ENCODE measurements around the gene GNB2.
A peak's percentile ranks its signal among the peaks of the same experiment; 100 is the strongest.

The GNB2 gene

GRCh38 chr7:100675105-100675451, 1.5 kb downstream of the GNB2 start:
- H3K36me3 ChIP-seq (ENCODE audit: control insufficient read depth, low read length) = peaks cover 44% of the 10 kb centered on the region
- H3K4me2 ChIP-seq (ENCODE audit: low read length) = peak overlapping the region; percentile 67
- H3K4me3 ChIP-seq (ENCODE audit: low read length) = peak overlapping the region; percentile 93
- H4K20me1 ChIP-seq (ENCODE audit: control insufficient read depth, insufficient read depth, low read depth, low read length) = peaks cover 9% of the 10 kb centered on the region; the same call in 1 of the 2 replicates
- H3K27me3 ChIP-seq (ENCODE audit: control insufficient read depth, low read length) = peaks cover 12% of the 10 kb centered on the region
- H3K27ac ChIP-seq (ENCODE audit: low read depth, low read length) = peak overlapping the region; percentile 73
- peaks cover 7% of the 10 kb centered on the region for H3F3A ChIP-seq (ENCODE audit: control insufficient read depth, insufficient read depth)
- H3K79me2 ChIP-seq (ENCODE audit: control insufficient read depth, low read length) = peaks cover 44% of the 10 kb centered on the region
- no peaks in the 10 kb centered on the region for H3K9me2 ChIP-seq (replicated peaks; ENCODE audit: control insufficient read depth, low read length)
- H3K4me1 ChIP-seq (ENCODE audit: control insufficient read depth, low read length) = peaks cover 14% of the 10 kb centered on the region
- TF ChIP-seq EZH2phosphoT487 (IDR thresholded peaks at IDR 0.05; ENCODE audit: borderline replicate concordance, low read length) = no peak
- TF ChIP-seq, protein P1, sequence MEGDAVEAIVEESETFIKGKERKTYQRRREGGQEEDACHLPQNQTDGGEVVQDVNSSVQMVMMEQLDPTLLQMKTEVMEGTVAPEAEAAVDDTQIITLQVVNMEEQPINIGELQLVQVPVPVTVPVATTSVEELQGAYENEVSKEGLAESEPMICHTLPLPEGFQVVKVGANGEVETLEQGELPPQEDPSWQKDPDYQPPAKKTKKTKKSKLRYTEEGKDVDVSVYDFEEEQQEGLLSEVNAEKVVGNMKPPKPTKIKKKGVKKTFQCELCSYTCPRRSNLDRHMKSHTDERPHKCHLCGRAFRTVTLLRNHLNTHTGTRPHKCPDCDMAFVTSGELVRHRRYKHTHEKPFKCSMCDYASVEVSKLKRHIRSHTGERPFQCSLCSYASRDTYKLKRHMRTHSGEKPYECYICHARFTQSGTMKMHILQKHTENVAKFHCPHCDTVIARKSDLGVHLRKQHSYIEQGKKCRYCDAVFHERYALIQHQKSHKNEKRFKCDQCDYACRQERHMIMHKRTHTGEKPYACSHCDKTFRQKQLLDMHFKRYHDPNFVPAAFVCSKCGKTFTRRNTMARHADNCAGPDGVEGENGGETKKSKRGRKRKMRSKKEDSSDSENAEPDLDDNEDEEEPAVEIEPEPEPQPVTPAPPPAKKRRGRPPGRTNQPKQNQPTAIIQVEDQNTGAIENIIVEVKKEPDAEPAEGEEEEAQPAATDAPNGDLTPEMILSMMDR (IDR thresholded peaks at IDR 0.05; ENCODE audit: low read depth, low read length, poor library complexity, severe bottlenecking) = no peak
- H3K9me3 ChIP-seq (ENCODE audit: control insufficient read depth, insufficient read depth, low read length) = no peaks in the 10 kb centered on the region

GRCh38 chr7:100675581-100676350, 2.2 kb downstream of the GNB2 start:
- peaks cover 10% of the 10 kb centered on the region for H3F3A ChIP-seq (ENCODE audit: control insufficient read depth, insufficient read depth)
- peak overlapping the region; percentile 67 for H3K4me2 ChIP-seq (ENCODE audit: low read length)

DNA sequence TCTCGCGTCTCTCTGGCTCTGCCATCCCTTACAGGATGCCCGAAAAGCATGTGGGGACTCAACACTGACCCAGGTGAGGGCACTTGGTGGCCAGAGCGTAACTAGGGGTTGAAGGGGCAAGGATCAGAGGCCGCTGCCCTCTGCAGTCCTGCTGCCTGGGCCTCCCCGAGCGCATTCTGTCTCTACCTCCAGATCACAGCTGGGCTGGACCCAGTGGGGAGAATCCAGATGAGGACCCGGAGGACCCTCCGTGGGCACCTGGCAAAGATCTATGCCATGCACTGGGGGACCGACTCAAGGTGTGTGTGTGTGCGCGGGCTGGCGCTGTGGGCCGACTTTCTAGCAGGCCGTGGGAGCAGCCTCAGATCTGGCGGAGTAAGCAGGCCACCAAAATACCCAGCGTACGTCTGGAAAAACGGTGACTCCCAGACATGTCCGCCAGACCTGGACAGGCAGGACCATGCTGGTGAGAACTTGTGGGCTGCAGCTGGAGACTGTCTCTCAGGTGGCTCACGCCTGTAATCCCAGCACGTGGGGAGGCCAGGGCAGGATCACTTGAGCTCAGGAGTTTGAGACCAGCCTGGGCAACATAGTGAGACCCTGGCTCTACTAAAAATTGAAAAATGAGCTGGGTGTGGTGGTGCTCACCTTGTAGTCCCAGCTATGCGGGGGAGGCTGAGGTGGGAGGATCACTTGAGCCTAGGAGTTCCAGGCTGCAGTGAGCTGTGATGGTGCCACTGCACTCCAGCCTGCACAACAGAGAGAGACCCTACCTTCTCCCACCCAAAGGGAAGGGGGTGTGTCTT, 3.2 kb downstream of the GNB2 start:
- TF ChIP-seq, protein P1 (IDR thresholded peaks at IDR 0.05; ENCODE audit: low read depth, low read length, poor library complexity, severe bottlenecking) = no peak
- TF ChIP-seq EZH2phosphoT487 (IDR thresholded peaks at IDR 0.05; ENCODE audit: borderline replicate concordance, low read length) = no peak
- peaks cover 59% of the 10 kb centered on the region for H3K36me3 ChIP-seq (ENCODE audit: control insufficient read depth, low read length)
- peaks cover 4% of the 10 kb centered on the region; the same call in 1 of the 2 replicates for H3K27me3 ChIP-seq (ENCODE audit: control insufficient read depth, low read length)
- H3F3A ChIP-seq (ENCODE audit: control insufficient read depth, insufficient read depth) = peaks cover 19% of the 10 kb centered on the region
- peak overlapping the region; percentile 67 for H3K4me2 ChIP-seq (ENCODE audit: low read length)
- peak overlapping the region; percentile 93 for H3K4me3 ChIP-seq (ENCODE audit: low read length)
- H3K4me1 ChIP-seq (ENCODE audit: control insufficient read depth, low read length) = peaks cover 14% of the 10 kb centered on the region
- peaks cover 44% of the 10 kb centered on the region for H3K79me2 ChIP-seq (ENCODE audit: control insufficient read depth, low read length)
- peak overlapping the region; percentile 73 for H3K27ac ChIP-seq (ENCODE audit: low read depth, low read length)
- H3K9me3 ChIP-seq (ENCODE audit: control insufficient read depth, insufficient read depth, low read length) = no peaks in the 10 kb centered on the region
- H3K9me2 ChIP-seq (replicated peaks; ENCODE audit: control insufficient read depth, low read length) = no peaks in the 10 kb centered on the region
- H4K20me1 ChIP-seq (ENCODE audit: control insufficient read depth, insufficient read depth, low read depth, low read length) = peaks cover 9% of the 10 kb centered on the region; the same call in 1 of the 2 replicates

More at GRCh38 chr7:100675581-100676350, 2.2 kb downstream of the GNB2 start:
- H3K27ac ChIP-seq (ENCODE audit: low read depth, low read length) = peak overlapping the region; percentile 73
- peaks cover 51% of the 10 kb centered on the region for H3K36me3 ChIP-seq (ENCODE audit: control insufficient read depth, low read length)
- no peaks in the 10 kb centered on the region for H3K9me3 ChIP-seq (ENCODE audit: control insufficient read depth, insufficient read depth, low read length)
- peaks cover 11% of the 10 kb centered on the region for H3K27me3 ChIP-seq (ENCODE audit: control insufficient read depth, low read length)
- H3K4me3 ChIP-seq (ENCODE audit: low read length) = peak overlapping the region; percentile 93
- H4K20me1 ChIP-seq (ENCODE audit: control insufficient read depth, insufficient read depth, low read depth, low read length) = peaks cover 9% of the 10 kb centered on the region; the same call in 1 of the 2 replicates
- peaks cover 44% of the 10 kb centered on the region for H3K79me2 ChIP-seq (ENCODE audit: control insufficient read depth, low read length)
- H3K9me2 ChIP-seq (replicated peaks; ENCODE audit: control insufficient read depth, low read length) = no peaks in the 10 kb centered on the region
- peaks cover 14% of the 10 kb centered on the region for H3K4me1 ChIP-seq (ENCODE audit: control insufficient read depth, low read length)
- no peak for TF ChIP-seq EZH2phosphoT487 (IDR thresholded peaks at IDR 0.05; ENCODE audit: borderline replicate concordance, low read length)
- TF ChIP-seq, protein P1 (IDR thresholded peaks at IDR 0.05; ENCODE audit: low read depth, low read length, poor library complexity, severe bottlenecking) = no peak
